H1 (cell line): ENCODE results near the gene PACSIN2.

Source experiments
- CBX5 ChIP-seq: fragments of 300-800, 300-1000 bp; sonication (generic); IDR thresholded peaks from 2 replicates; pipeline ENCODE4 v1.7.1; 2016; ENCODE audit warnings: antibody characterized with exemption, low read length, low read depth
- CTCF ChIP-seq, 3 experiments: IDR thresholded peaks; 1 replicate in 2 of 3; 2 replicates in 1 of 3; pipeline versions ENCODE4 v1.5.1 to v1.6.1; 2011; ENCODE audit warnings: low read length in 3 of 3, mild to moderate bottlenecking in 3 of 3, inconsistent platforms in 2 of 3, low read depth in 1 of 3, moderate library complexity in 1 of 3; ENCODE audit not compliant: insufficient read depth in 1 of 3; ENCODE audit errors: control extremely low read depth in 1 of 3
- EP300 ChIP-seq, 2 experiments: IDR thresholded peaks; 1 replicate in 1 of 2; 2 replicates in 1 of 2; pipeline ENCODE4 v1.6.1; 2011 to 2012; ENCODE audit warnings: low read depth in 2 of 2, low read length in 2 of 2, mild to moderate bottlenecking in 2 of 2, borderline replicate concordance in 1 of 2, inconsistent platforms in 1 of 2, moderate library complexity in 1 of 2
- EZH2 ChIP-seq: fragments of 200-600 bp; sonication (generic); IDR thresholded peaks from 2 replicates; pipeline ENCODE4 v1.7.1; 2012; ENCODE audit warnings: low read depth, mild to moderate bottlenecking, moderate library complexity, low read length, inconsistent platforms; ENCODE audit not compliant: severe bottlenecking
- JUN ChIP-seq: IDR thresholded peaks from 2 replicates; pipeline ENCODE4 v1.6.1; 2011; ENCODE audit warnings: low read depth, mild to moderate bottlenecking, improper control_type of control experiment, low read length
- POLR2A ChIP-seq, 2 experiments: IDR thresholded peaks; 1 replicate in 1 of 2; 2 replicates in 1 of 2; pipeline ENCODE4 v1.6.1; 2011; ENCODE audit warnings: low read depth in 2 of 2, low read length in 2 of 2, mild to moderate bottlenecking in 2 of 2; ENCODE audit errors: control extremely low read depth in 1 of 2
- POLR2AphosphoS5 ChIP-seq: IDR thresholded peaks from 2 replicates; pipeline ENCODE4 v1.6.1; 2011; ENCODE audit warnings: low read depth, low read length
- RAD21 ChIP-seq, 2 experiments: IDR thresholded peaks in 1 of 2; conservative IDR thresholded peaks in 1 of 2; 2 replicates each; pipeline ENCODE4 v1.6.1; 2011; ENCODE audit warnings: low read depth in 2 of 2, low read length in 2 of 2, improper control_type of control experiment in 1 of 2, inconsistent platforms in 1 of 2, mild to moderate bottlenecking in 1 of 2, moderate library complexity in 1 of 2
- RFX5 ChIP-seq: IDR thresholded peaks from 2 replicates; pipeline ENCODE4 v1.6.1; 2011; ENCODE audit warnings: low read depth, low read length, improper control_type of control experiment, borderline replicate concordance
- SIN3A ChIP-seq, 2 experiments: IDR thresholded peaks in 1 of 2; conservative IDR thresholded peaks in 1 of 2; 2 replicates each; pipeline ENCODE4 v1.6.1; 2011 to 2012; ENCODE audit warnings: low read length in 2 of 2, improper control_type of control experiment in 1 of 2, low read depth in 1 of 2, mild to moderate bottlenecking in 1 of 2
- SP2 ChIP-seq: IDR thresholded peaks from 2 replicates; pipeline ENCODE4 v1.6.1; 2012; ENCODE audit warnings: mild to moderate bottlenecking, low read length, inconsistent platforms
- TAF1 ChIP-seq: IDR thresholded peaks from 2 replicates; pipeline ENCODE4 v1.6.1; 2011; ENCODE audit warnings: mild to moderate bottlenecking, low read depth, low read length
- USF2 ChIP-seq: IDR thresholded peaks from 2 replicates; pipeline ENCODE4 v1.6.1; 2011; ENCODE audit warnings: low read length, improper control_type of control experiment

- TF ChIP-seq CTCF (IDR thresholded peaks at IDR 0.05; ENCODE audit: control extremely low read depth in 1 of 3, insufficient read depth in 1 of 3, low read depth in 1 of 3, low read length in 3 of 3) = no peak
- no peak for TF ChIP-seq SP2
- no peak for TF ChIP-seq POLR2A (IDR thresholded peaks at IDR 0.05; ENCODE audit: control extremely low read depth in 1 of 2, low read depth in 2 of 2, low read length in 2 of 2)
- no peak for TF ChIP-seq POLR2AphosphoS5
- no peak for TF ChIP-seq TAF1
- TF ChIP-seq USF2 = no peak
- TF ChIP-seq JUN = no peak
- TF ChIP-seq RFX5 = no peak
- no peak for TF ChIP-seq EZH2
- no peak for TF ChIP-seq CBX5
- no peak for TF ChIP-seq RAD21 (IDR thresholded peaks at IDR 0.05 in 1 of 2, conservative IDR thresholded peaks at IDR 0.05 in 1 of 2; ENCODE audit: low read depth in 2 of 2, low read length in 2 of 2)
- no peak for TF ChIP-seq SIN3A (conservative IDR thresholded peaks at IDR 0.05 in 1 of 2, IDR thresholded peaks at IDR 0.05 in 1 of 2; ENCODE audit: low read depth in 1 of 2, low read length in 2 of 2)
- TF ChIP-seq EP300 (IDR thresholded peaks at IDR 0.05; ENCODE audit: borderline replicate concordance in 1 of 2, low read depth in 2 of 2, low read length in 2 of 2) = no peak
Observed at GRCh38 chr22:43035250-43035649, 20.3 kb upstream of the PACSIN2 start.
